Keratinocyte (primary cell): Measurements from ENCODE around the gene MEGF8. TPM values are rescaled to one million over a fixed set of nuclear protein-coding genes. Genes with fewer than 3 reads are reported as not detected.
A peak's percentile ranks its signal among the peaks of the same experiment; 100 is the strongest.

Source experiments
- DNase-seq: peaks from one replicate; pipeline ENCODE4 v3.0.0-alpha.2; 2011; ENCODE audit warnings: low read depth, missing footprints, low spot score
- FAIRE-seq: peaks from 2 replicates; lab custom pipeline; 2011; peaks lifted over from hg19 to GRCh38; lab: Jason Lieb, UNC
- H2AFZ ChIP-seq: 2 replicates; pipeline ENCODE4 v1.6.0; 2012; ENCODE audit warnings: low read length, control low read depth, inconsistent platforms; ENCODE audit not compliant: control insufficient read depth
- H3K27ac ChIP-seq: 2 replicates; pipeline ENCODE4 v1.5.1; 2011; ENCODE audit warnings: low read length; ENCODE audit not compliant: control insufficient read depth, insufficient read depth
- H3K27me3 ChIP-seq: 3 replicates; pipeline ENCODE4 v1.6.0; 2011; ENCODE audit warnings: low read length; ENCODE audit not compliant: control insufficient read depth, insufficient read depth; ENCODE audit errors: extremely low read depth
- H3K36me3 ChIP-seq, 2 experiments: 2 replicates in 1 of 2; 3 replicates in 1 of 2; pipeline ENCODE4 v1.5.1; 2011; ENCODE audit warnings: low read length in 2 of 2, mild to moderate bottlenecking in 1 of 2; ENCODE audit not compliant: control insufficient read depth in 2 of 2, insufficient read depth in 2 of 2; ENCODE audit errors: extremely low read depth in 1 of 2
- H3K4me1 ChIP-seq: 3 replicates; pipeline ENCODE4 v1.5.1; 2011; ENCODE audit warnings: low read length; ENCODE audit not compliant: control insufficient read depth, insufficient read depth; ENCODE audit errors: extremely low read depth
- H3K4me2 ChIP-seq: 3 replicates; pipeline ENCODE4 v1.6.0; 2011; ENCODE audit warnings: low read depth, low read length; ENCODE audit not compliant: control insufficient read depth, insufficient read depth; ENCODE audit errors: extremely low read depth
- H3K4me3 ChIP-seq, 3 experiments: fragments of 200-600 bp in 1 of 3; sonication (generic) in 1 of 3; 2 replicates in 2 of 3; 3 replicates in 1 of 3; pipeline ENCODE4 v1.5.1; 2011 to 2016; ENCODE audit warnings: low read length in 3 of 3, mild to moderate bottlenecking in 3 of 3, control low read depth in 2 of 3, inconsistent platforms in 1 of 3, low read depth in 1 of 3, mixed read lengths in 1 of 3, mixed run types in 1 of 3, moderate library complexity in 1 of 3; ENCODE audit not compliant: control insufficient read depth in 2 of 3, insufficient read depth in 2 of 3; ENCODE audit errors: extremely low read depth in 1 of 3
- H3K79me2 ChIP-seq: 2 replicates; pipeline ENCODE4 v1.6.0; 2012; ENCODE audit warnings: low read length; ENCODE audit not compliant: control insufficient read depth, insufficient read depth
- H3K9ac ChIP-seq: 3 replicates; pipeline ENCODE4 v1.6.0; 2011; ENCODE audit warnings: low read length; ENCODE audit not compliant: control insufficient read depth, insufficient read depth; ENCODE audit errors: extremely low read depth
- H3K9me1 ChIP-seq: 3 replicates; pipeline ENCODE4 v1.6.0; 2011; ENCODE audit warnings: low read length; ENCODE audit not compliant: control insufficient read depth, insufficient read depth; ENCODE audit errors: extremely low read depth
- H3K9me3 ChIP-seq: 2 replicates; pipeline ENCODE4 v1.5.1; 2012; ENCODE audit warnings: low read depth, low read length; ENCODE audit not compliant: control insufficient read depth
- H4K20me1 ChIP-seq: 3 replicates; pipeline ENCODE4 v1.6.0; 2011; ENCODE audit warnings: low read length; ENCODE audit not compliant: control insufficient read depth, insufficient read depth; ENCODE audit errors: extremely low read depth
- EZH2 ChIP-seq: IDR thresholded peaks from one replicate; pipeline ENCODE4 v1.6.1; 2012; ENCODE audit warnings: inconsistent platforms, mild to moderate bottlenecking, low read length, moderate library complexity
- dilution Hi-C: fragments of 300-500 bp; cut with MboI; formaldehyde crosslinking; loops from one replicate; pipeline ENCODE4 v1.7.0; 2020; ENCODE audit warnings: low sequenced_read_pairs; ENCODE audit not compliant: extremely low pct_ligation_motif_present
- polyA plus RNA-seq, 5 experiments: library from polyadenylated mRNA; depleted of rRNA in 3 of 5; stranded (reverse) in 3 of 5; stranded (forward) in 1 of 5; unstranded in 1 of 5; fragments of >200 nt; gene quantifications; 1 replicate in 1 of 5; 2 replicates in 3 of 5; 3 replicates in 1 of 5; pipeline versions ENCODE4 v1.2.1 to v1.2.3, GENCODE V29; 2011 to 2012; ENCODE audit warnings: missing spikeins in 2 of 5, low read depth in 1 of 5, low replicate concordance in 1 of 5
- TF ChIP-seq, protein P1 (sequence below), 3 experiments: IDR thresholded peaks in 1 of 3; conservative IDR thresholded peaks in 1 of 3; optimal IDR thresholded peaks in 1 of 3; 2 replicates in 2 of 3; 3 replicates in 1 of 3; pipeline versions ENCODE3 to v1.5.1; 2011; ENCODE audit warnings: low read length in 3 of 3, mild to moderate bottlenecking in 3 of 3, moderate library complexity in 2 of 3, control low read depth in 1 of 3, inconsistent platforms in 1 of 3; ENCODE audit not compliant: insufficient read depth in 2 of 3; ENCODE audit errors: extremely low read depth in 1 of 3

MEGF8 gene
- polyA plus RNA-seq, 1 donor (not counting 4 experiments of a cell fraction or from before 2014, with no cell fraction given): 4.1 TPM

DNA sequence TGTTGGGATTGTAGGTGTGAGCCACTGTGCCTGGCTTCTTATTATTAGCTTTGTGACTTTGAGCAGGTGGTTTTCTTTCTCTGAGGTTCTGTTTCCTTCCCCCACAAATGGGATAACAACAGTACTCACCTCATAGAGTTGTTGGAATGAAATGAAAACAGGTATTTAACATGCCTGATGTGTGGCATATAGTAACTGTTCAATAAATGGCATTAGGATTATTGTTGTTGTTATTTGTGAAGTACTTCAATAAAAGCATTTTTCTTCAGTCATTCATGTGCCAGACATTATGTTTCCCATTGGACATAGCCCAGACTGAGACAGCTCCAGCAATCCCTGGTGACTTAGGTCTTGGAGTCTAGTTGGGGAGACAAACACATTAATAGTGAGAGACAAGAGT lies 1.5 kb downstream of the MEGF8 start:
- FAIRE-seq: peak; percentile 34
- no peaks in the 10 kb centered on the region for H3K36me3 ChIP-seq
- TF ChIP-seq, protein P1, sequence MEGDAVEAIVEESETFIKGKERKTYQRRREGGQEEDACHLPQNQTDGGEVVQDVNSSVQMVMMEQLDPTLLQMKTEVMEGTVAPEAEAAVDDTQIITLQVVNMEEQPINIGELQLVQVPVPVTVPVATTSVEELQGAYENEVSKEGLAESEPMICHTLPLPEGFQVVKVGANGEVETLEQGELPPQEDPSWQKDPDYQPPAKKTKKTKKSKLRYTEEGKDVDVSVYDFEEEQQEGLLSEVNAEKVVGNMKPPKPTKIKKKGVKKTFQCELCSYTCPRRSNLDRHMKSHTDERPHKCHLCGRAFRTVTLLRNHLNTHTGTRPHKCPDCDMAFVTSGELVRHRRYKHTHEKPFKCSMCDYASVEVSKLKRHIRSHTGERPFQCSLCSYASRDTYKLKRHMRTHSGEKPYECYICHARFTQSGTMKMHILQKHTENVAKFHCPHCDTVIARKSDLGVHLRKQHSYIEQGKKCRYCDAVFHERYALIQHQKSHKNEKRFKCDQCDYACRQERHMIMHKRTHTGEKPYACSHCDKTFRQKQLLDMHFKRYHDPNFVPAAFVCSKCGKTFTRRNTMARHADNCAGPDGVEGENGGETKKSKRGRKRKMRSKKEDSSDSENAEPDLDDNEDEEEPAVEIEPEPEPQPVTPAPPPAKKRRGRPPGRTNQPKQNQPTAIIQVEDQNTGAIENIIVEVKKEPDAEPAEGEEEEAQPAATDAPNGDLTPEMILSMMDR (optimal IDR thresholded peaks at IDR 0.05 in 1 of 3, IDR thresholded peaks at IDR 0.05 in 1 of 3, conservative IDR thresholded peaks at IDR 0.05 in 1 of 3; ENCODE audit: extremely low read depth in 1 of 3, insufficient read depth in 2 of 3, low read length in 3 of 3): no peak
- no peak for TF ChIP-seq EZH2
- H3K9ac ChIP-seq: no peak overlapping the region
- DNase-seq: no peak
- H3K4me1 ChIP-seq: peaks cover 14% of the 10 kb centered on the region
- no peak overlapping the region for H3K27ac ChIP-seq
- peaks cover 17% of the 10 kb centered on the region for H3K79me2 ChIP-seq
- no peaks in the 10 kb centered on the region for H3K9me3 ChIP-seq
- dilution Hi-C loops: no loop called here
- no peak overlapping the region for H3K4me3 ChIP-seq
- H4K20me1 ChIP-seq: no peaks in the 10 kb centered on the region
- no peak overlapping the region for H2AFZ ChIP-seq
- H3K27me3 ChIP-seq: peaks cover 19% of the 10 kb centered on the region
- H3K4me2 ChIP-seq: peak overlapping the region; percentile 90
- H3K9me1 ChIP-seq: no peaks in the 10 kb centered on the region

DNA sequence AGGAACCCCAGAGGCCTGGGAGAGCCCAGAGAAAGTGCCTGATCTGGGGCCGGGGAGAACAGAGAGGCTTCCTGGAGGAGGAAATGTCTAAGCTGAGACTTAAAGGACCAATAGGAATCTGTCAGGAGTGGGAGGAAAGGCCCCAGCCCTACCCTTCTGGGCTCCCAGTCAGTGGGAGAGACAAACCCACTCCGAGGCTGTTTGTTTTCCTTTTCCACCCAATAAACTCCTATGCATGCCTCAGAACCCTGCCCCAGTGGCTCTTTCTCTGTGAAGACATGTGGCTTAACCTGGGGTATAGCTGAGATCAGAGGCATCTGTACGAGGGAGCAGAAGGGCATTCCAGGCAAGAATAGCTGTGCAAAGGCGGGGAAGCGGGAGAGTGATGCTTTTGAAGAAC lies 1.9 kb downstream of the MEGF8 start:
- no peak overlapping the region for H3K27ac ChIP-seq
- dilution Hi-C loops: no loop called here

More for the DNA sequence above, 1.9 kb downstream of the MEGF8 start:
- FAIRE-seq (no peak), DNase-seq (no peak)
- Histone ChIP-seq H3K79me2 (peaks cover 17% of the 10 kb centered on the region), H3K27me3 (peaks cover 18% of the 10 kb centered on the region), H3K9me1 (no peaks in the 10 kb centered on the region), H3K4me1 (peaks cover 14% of the 10 kb centered on the region), H3K9me3 (no peaks in the 10 kb centered on the region), H2AFZ (no peak overlapping the region), H3K4me2 (no peak overlapping the region), H3K9ac (no peak overlapping the region), H4K20me1 (no peaks in the 10 kb centered on the region), H3K4me3 (no peak overlapping the region), H3K36me3 (no peaks in the 10 kb centered on the region)
- TF ChIP-seq, protein P1 (optimal IDR thresholded peaks at IDR 0.05 in 1 of 3, IDR thresholded peaks at IDR 0.05 in 1 of 3, conservative IDR thresholded peaks at IDR 0.05 in 1 of 3; ENCODE audit: extremely low read depth in 1 of 3, insufficient read depth in 2 of 3, low read length in 3 of 3): no peak
